DND-41 (cell line): Measurements from ENCODE around the gene MRPL24.

Experiments
- ATAC-seq: fragments of 200-7000 bp; cut with Tn5 transposase; 3 replicates; pipeline ENCODE4 v1.9.1; 2021; ENCODE audit warnings: low read depth; ENCODE audit not compliant: insufficient read depth
- DNase-seq: peaks from one replicate; pipeline ENCODE4 v3.0.0-alpha.2; 2020
- H2AFZ ChIP-seq: 2 replicates; pipeline ENCODE4 v1.6.0; 2012; ENCODE audit warnings: low read depth, low read length
- H3K27ac ChIP-seq: 2 replicates; pipeline ENCODE4 v1.5.1; 2012; ENCODE audit warnings: low read length, inconsistent platforms
- H3K27me3 ChIP-seq: fragments of 200-600 bp; sonication (generic); 2 replicates; pipeline ENCODE4 v1.6.0; 2012; ENCODE audit warnings: low read length, mild to moderate bottlenecking, inconsistent platforms; ENCODE audit not compliant: insufficient read depth, poor library complexity
- H3K36me3 ChIP-seq: 2 replicates; pipeline ENCODE4 v1.5.1; 2012; ENCODE audit warnings: low read length, inconsistent platforms; ENCODE audit not compliant: insufficient read depth
- H3K4me1 ChIP-seq: 2 replicates; pipeline ENCODE4 v1.5.1; 2012; ENCODE audit warnings: mild to moderate bottlenecking, low read length; ENCODE audit not compliant: insufficient read depth
- H3K4me2 ChIP-seq: 2 replicates; pipeline ENCODE4 v1.6.0; 2012; ENCODE audit warnings: mild to moderate bottlenecking, moderate library complexity, low read length, inconsistent platforms; ENCODE audit not compliant: insufficient read depth
- H3K4me3 ChIP-seq, 2 experiments: fragments of 200-600 bp in 1 of 2; shearing (Covaris generic) in 1 of 2; 2 replicates each; pipeline ENCODE4 v1.5.1; 2012 to 2016; ENCODE audit warnings: inconsistent platforms in 2 of 2, low read length in 2 of 2, mild to moderate bottlenecking in 2 of 2, low read depth in 1 of 2, moderate library complexity in 1 of 2
- H3K79me2 ChIP-seq: 2 replicates; pipeline ENCODE4 v1.6.0; 2012; ENCODE audit warnings: low read length, inconsistent platforms; ENCODE audit not compliant: insufficient read depth
- H3K9ac ChIP-seq: 2 replicates; pipeline ENCODE4 v1.6.0; 2012; ENCODE audit warnings: low read depth, mild to moderate bottlenecking, inconsistent platforms, low read length, moderate library complexity
- H3K9me3 ChIP-seq: 2 replicates; pipeline ENCODE4 v1.5.1; 2012; ENCODE audit warnings: low read length, moderate library complexity, mild to moderate bottlenecking, inconsistent platforms; ENCODE audit not compliant: insufficient read depth, severe bottlenecking
- H4K20me1 ChIP-seq: 2 replicates; pipeline ENCODE4 v1.6.0; 2012; ENCODE audit warnings: low read length; ENCODE audit not compliant: insufficient read depth
- EZH2 ChIP-seq: IDR thresholded peaks from 3 replicates; pipeline ENCODE4 v1.6.1; 2012; ENCODE audit warnings: borderline replicate concordance, low read depth, mild to moderate bottlenecking, moderate library complexity, low read length, inconsistent platforms; ENCODE audit not compliant: severe bottlenecking
- TF ChIP-seq, protein P1 (sequence below): IDR thresholded peaks from 2 replicates; pipeline ENCODE4 v1.5.1; 2012; ENCODE audit warnings: borderline replicate concordance, low read length, moderate library complexity, mild to moderate bottlenecking; ENCODE audit not compliant: poor library complexity, severe bottlenecking; ENCODE audit errors: extremely low read depth

MRPL24 gene

GRCh38 chr1:156767879-156768604, 27.2 kb upstream of the MRPL24 start:
- Histone ChIP-seq H3K4me1 (peaks cover 51% of the 10 kb centered on the region), H3K4me3 (peak overlapping the region; percentile 79 to 87), H3K36me3 (peaks cover 32% of the 10 kb centered on the region), H3K9ac (peak overlapping the region; percentile 90), H3K79me2 (peaks cover 70% of the 10 kb centered on the region), H3K9me3 (no peaks in the 10 kb centered on the region), H4K20me1 (peaks cover 29% of the 10 kb centered on the region), H3K27me3 (no peaks in the 10 kb centered on the region), H3K4me2 (peak overlapping the region; percentile 69), H3K27ac (peak overlapping the region; percentile 84), H2AFZ (peak overlapping the region; percentile 70)
- DNase-seq (no peak), ATAC-seq (0 out of 3 replicates have a peak, but pooled peaks have one; percentile 1)
- no peak for TF ChIP-seq EZH2
- TF ChIP-seq, protein P1, sequence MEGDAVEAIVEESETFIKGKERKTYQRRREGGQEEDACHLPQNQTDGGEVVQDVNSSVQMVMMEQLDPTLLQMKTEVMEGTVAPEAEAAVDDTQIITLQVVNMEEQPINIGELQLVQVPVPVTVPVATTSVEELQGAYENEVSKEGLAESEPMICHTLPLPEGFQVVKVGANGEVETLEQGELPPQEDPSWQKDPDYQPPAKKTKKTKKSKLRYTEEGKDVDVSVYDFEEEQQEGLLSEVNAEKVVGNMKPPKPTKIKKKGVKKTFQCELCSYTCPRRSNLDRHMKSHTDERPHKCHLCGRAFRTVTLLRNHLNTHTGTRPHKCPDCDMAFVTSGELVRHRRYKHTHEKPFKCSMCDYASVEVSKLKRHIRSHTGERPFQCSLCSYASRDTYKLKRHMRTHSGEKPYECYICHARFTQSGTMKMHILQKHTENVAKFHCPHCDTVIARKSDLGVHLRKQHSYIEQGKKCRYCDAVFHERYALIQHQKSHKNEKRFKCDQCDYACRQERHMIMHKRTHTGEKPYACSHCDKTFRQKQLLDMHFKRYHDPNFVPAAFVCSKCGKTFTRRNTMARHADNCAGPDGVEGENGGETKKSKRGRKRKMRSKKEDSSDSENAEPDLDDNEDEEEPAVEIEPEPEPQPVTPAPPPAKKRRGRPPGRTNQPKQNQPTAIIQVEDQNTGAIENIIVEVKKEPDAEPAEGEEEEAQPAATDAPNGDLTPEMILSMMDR: no peak

- Histone ChIP-seq H3K79me2 (peaks cover 63% of the 10 kb centered on the region), H3K4me1 (peaks cover 46% of the 10 kb centered on the region), H3K36me3 (peaks cover 27% of the 10 kb centered on the region), H3K4me3 (peak within 1 kb of the TSS; percentile 79 to 87), H3K9ac (peak within 1 kb of the TSS; percentile 90), H3K4me2 (peak within 1 kb of the TSS; percentile 88), H4K20me1 (peaks cover 22% of the 10 kb centered on the region), H3K27me3 (no peaks in the 10 kb centered on the region), H3K9me3 (no peaks in the 10 kb centered on the region), H2AFZ (peak within 1 kb of the TSS; percentile 81), H3K27ac (peak within 1 kb of the TSS; percentile 84)
- peak; percentile 99 for DNase-seq
- TF ChIP-seq, protein P1: no peak
- no peak for TF ChIP-seq EZH2
- peak; percentile 92 for ATAC-seq
These were observed 26.4 kb upstream of the MRPL24 start, which contains the start of gene PRCC for GRCh38 chr1:156767101-156767878. PRCC (plus strand) TSS chr1:156767535; CDS start chr1:156767772, 237 bp downstream.

GRCh38 chr1:156766298-156767100, 25.6 kb upstream of the MRPL24 start:
- peaks cover 19% of the 10 kb centered on the region for H4K20me1 ChIP-seq

More at GRCh38 chr1:156766298-156767100, 25.6 kb upstream of the MRPL24 start:
- peaks cover 20% of the 10 kb centered on the region for H3K36me3 ChIP-seq
- no peaks in the 10 kb centered on the region for H3K9me3 ChIP-seq
- peak overlapping the region; percentile 90 for H3K9ac ChIP-seq
- H3K4me1 ChIP-seq: peaks cover 42% of the 10 kb centered on the region
- H3K27me3 ChIP-seq: no peaks in the 10 kb centered on the region
- H3K79me2 ChIP-seq: peaks cover 55% of the 10 kb centered on the region
- ATAC-seq (no peak), DNase-seq (no peak)
- H3K4me2 ChIP-seq: peak overlapping the region; percentile 88
- TF ChIP-seq EZH2: no peak
- TF ChIP-seq, protein P1: no peak
- peak overlapping the region; percentile 81 for H2AFZ ChIP-seq
- peak overlapping the region; percentile 55 to 79 for H3K4me3 ChIP-seq
- H3K27ac ChIP-seq: peak overlapping the region; percentile 84
